ENCODE data around the gene FZD10.

The FZD10 gene
- total RNA-seq, result 0 to 0.07 reads per million in 2 donors

GRCh38 chr12:130162267-130162666 is at the start of gene FZD10:
Gene FZD10, plus strand, starts transcription at chr12:130162464. Its CDS starts 479 bp downstream, at chr12:130162943.
- no peak for DNase-seq

GRCh38 chr12:130114952-130115351 is 47.3 kb upstream of the FZD10 start:
- no peak for DNase-seq

- no peak for DNase-seq
Measured at GRCh38 chr12:130115646-130116045, 46.6 kb upstream of the FZD10 start.

- DNase-seq, result no peak
Measured at GRCh38 chr12:130116791-130117190, 45.5 kb upstream of the FZD10 start.

GRCh38 chr12:130117233-130117632 is 45.0 kb upstream of the FZD10 start:
- no peak for DNase-seq

- no peak for DNase-seq
Measured at GRCh38 chr12:130117701-130118100, 44.6 kb upstream of the FZD10 start.

- DNase-seq, result no peak
Measured at GRCh38 chr12:130118181-130118580, 44.1 kb upstream of the FZD10 start.

- DNase-seq, result no peak
Measured at GRCh38 chr12:130119241-130119861, 42.9 kb upstream of the FZD10 start.

- no peak for DNase-seq
Measured at GRCh38 chr12:130120012-130120805, 42.1 kb upstream of the FZD10 start.

GRCh38 chr12:130121226-130122000 is 40.9 kb upstream of the FZD10 start:
- DNase-seq, result no peak

GRCh38 chr12:130122356-130122755 is 39.9 kb upstream of the FZD10 start:
- DNase-seq, result no peak

GRCh38 chr12:130124106-130124505 is 38.2 kb upstream of the FZD10 start:
- DNase-seq, result no peak

GRCh38 chr12:130124605-130125244 is 37.5 kb upstream of the FZD10 start:
- DNase-seq, result no peak

GRCh38 chr12:130126023-130126432 is 36.2 kb upstream of the FZD10 start:
- DNase-seq, result no peak

GRCh38 chr12:130127532-130127911 is 34.7 kb upstream of the FZD10 start:
- no peak for DNase-seq

GRCh38 chr12:130127912-130128789 is 34.1 kb upstream of the FZD10 start:
- no peak for DNase-seq

GRCh38 chr12:130128790-130129735 is 33.2 kb upstream of the FZD10 start:
- no peak for DNase-seq

GRCh38 chr12:130130346-130130745 is 31.9 kb upstream of the FZD10 start:
- DNase-seq, result no peak

GRCh38 chr12:130131025-130131424 is 31.2 kb upstream of the FZD10 start:
- no peak for DNase-seq

GRCh38 chr12:130131801-130132200 is 30.5 kb upstream of the FZD10 start:
- DNase-seq, result no peak

Data from T-helper 2 cell (primary cell).